NT2/D1 (cell line): ENCODE data around the gene ZP3.

ENCODE experiments used
- SUZ12 ChIP-seq: IDR thresholded peaks from 2 replicates; pipeline ENCODE4 v1.6.1; 2011; ENCODE audit not compliant: insufficient read length, insufficient read depth; ENCODE audit errors: extremely low read depth
- YY1 ChIP-seq: IDR thresholded peaks from 2 replicates; pipeline ENCODE4 v1.6.1; 2011; ENCODE audit not compliant: insufficient read length, insufficient read depth
- ZNF274 ChIP-seq: IDR thresholded peaks from 2 replicates; pipeline ENCODE4 v1.6.1; 2011; ENCODE audit warnings: mild to moderate bottlenecking, low read depth, low read length

- TF ChIP-seq ZNF274 (no peak), YY1 (no peak), SUZ12 (no peak)
Measured at GRCh38 chr7:76390092-76390491, 34.7 kb upstream of the ZP3 start.
